Osteoblast (primary cell): Measurements from ENCODE around the gene FAM240B. TPM values are rescaled to one million over a fixed set of nuclear protein-coding genes. Genes with fewer than 3 reads are reported as not detected.

ENCODE experiments used
- DNase-seq: peaks from one replicate; pipeline ENCODE4 v3.0.0; 2011; ENCODE audit warnings: low spot score, mixed read lengths; ENCODE audit not compliant: insufficient read length; ENCODE audit errors: missing footprints
- H2AFZ ChIP-seq: 2 replicates; pipeline ENCODE4 v1.6.0; 2011; ENCODE audit warnings: mild to moderate bottlenecking, low read length
- H3K27ac ChIP-seq: 2 replicates; pipeline ENCODE4 v1.5.1; 2011; ENCODE audit warnings: mild to moderate bottlenecking, low read depth, low read length, moderate library complexity
- H3K27me3 ChIP-seq: 2 replicates; pipeline ENCODE4 v1.6.0; 2012; ENCODE audit warnings: mild to moderate bottlenecking, control low read depth, inconsistent platforms, low read length, moderate library complexity; ENCODE audit not compliant: insufficient read depth
- H3K36me3 ChIP-seq: 2 replicates; pipeline ENCODE4 v1.5.1; 2011; ENCODE audit warnings: mild to moderate bottlenecking, low read length, control low read depth, moderate library complexity; ENCODE audit not compliant: insufficient read depth
- H3K4me1 ChIP-seq: 2 replicates; pipeline ENCODE4 v1.5.1; 2011; ENCODE audit warnings: mild to moderate bottlenecking, low read length, control low read depth, moderate library complexity; ENCODE audit not compliant: insufficient read depth
- H3K4me2 ChIP-seq: 2 replicates; pipeline ENCODE4 v1.6.0; 2011; ENCODE audit warnings: mild to moderate bottlenecking, low read length; ENCODE audit not compliant: insufficient read depth
- H3K4me3 ChIP-seq: fragments of 200-600 bp; sonication (generic); 3 replicates; pipeline ENCODE4 v1.5.1; 2012; ENCODE audit warnings: mild to moderate bottlenecking, low read length, inconsistent platforms; ENCODE audit not compliant: insufficient read depth
- H3K79me2 ChIP-seq: 2 replicates; pipeline ENCODE4 v1.6.0; 2012; ENCODE audit warnings: mild to moderate bottlenecking, low read length, control low read depth, inconsistent platforms; ENCODE audit not compliant: insufficient read depth
- H3K9me3 ChIP-seq: 2 replicates; pipeline ENCODE4 v1.5.1; 2011; ENCODE audit warnings: low read depth, low read length, control low read depth
- H4K20me1 ChIP-seq: 2 replicates; pipeline ENCODE4 v1.6.0; 2012; ENCODE audit warnings: mild to moderate bottlenecking, low read length, control low read depth; ENCODE audit not compliant: insufficient read depth
- small RNA-seq: library from RNA; depleted of rRNA; stranded (forward); fragments of <200 nt; gene quantifications from one replicate; pipeline ENCODE3, GENCODE V24; 2012
- total RNA-seq: library from RNA; depleted of rRNA; stranded (reverse); fragments of >200 nt; gene quantifications from 2 replicates; pipeline ENCODE4 v1.2.3, GENCODE V29; 2012
- TF ChIP-seq, protein P1 (sequence below): IDR thresholded peaks from 2 replicates; pipeline ENCODE4 v1.5.1; 2011; ENCODE audit warnings: mild to moderate bottlenecking, low read depth, low read length, moderate library complexity; ENCODE audit errors: extremely low read depth

The FAM240B gene
- total RNA-seq, 1 donor: not detected

GRCh38 chr9:38644601-38645000, 75.3 kb downstream of the FAM240B start:
- Histone ChIP-seq H3K27ac (no peak overlapping the region), H4K20me1 (no peaks in the 10 kb centered on the region), H3K27me3 (no peaks in the 10 kb centered on the region), H3K4me1 (no peaks in the 10 kb centered on the region), H3K36me3 (no peaks in the 10 kb centered on the region), H2AFZ (no peak overlapping the region), H3K4me3 (no peak overlapping the region), H3K79me2 (no peaks in the 10 kb centered on the region), H3K9me3 (no peaks in the 10 kb centered on the region), H3K4me2 (no peak overlapping the region)
- TF ChIP-seq, protein P1, sequence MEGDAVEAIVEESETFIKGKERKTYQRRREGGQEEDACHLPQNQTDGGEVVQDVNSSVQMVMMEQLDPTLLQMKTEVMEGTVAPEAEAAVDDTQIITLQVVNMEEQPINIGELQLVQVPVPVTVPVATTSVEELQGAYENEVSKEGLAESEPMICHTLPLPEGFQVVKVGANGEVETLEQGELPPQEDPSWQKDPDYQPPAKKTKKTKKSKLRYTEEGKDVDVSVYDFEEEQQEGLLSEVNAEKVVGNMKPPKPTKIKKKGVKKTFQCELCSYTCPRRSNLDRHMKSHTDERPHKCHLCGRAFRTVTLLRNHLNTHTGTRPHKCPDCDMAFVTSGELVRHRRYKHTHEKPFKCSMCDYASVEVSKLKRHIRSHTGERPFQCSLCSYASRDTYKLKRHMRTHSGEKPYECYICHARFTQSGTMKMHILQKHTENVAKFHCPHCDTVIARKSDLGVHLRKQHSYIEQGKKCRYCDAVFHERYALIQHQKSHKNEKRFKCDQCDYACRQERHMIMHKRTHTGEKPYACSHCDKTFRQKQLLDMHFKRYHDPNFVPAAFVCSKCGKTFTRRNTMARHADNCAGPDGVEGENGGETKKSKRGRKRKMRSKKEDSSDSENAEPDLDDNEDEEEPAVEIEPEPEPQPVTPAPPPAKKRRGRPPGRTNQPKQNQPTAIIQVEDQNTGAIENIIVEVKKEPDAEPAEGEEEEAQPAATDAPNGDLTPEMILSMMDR: no peak
- no peak for DNase-seq

Small RNA genes lying within 50 kb of the gene (small RNA-seq; reads per million reads assigned to genes)
- not detected for gene RNU6-765P

Other genes starting within 250 kb of the FAM240B start
- gene ANKRD18A, start 99.5 kb downstream of the FAM240B start, total RNA-seq: under 0.01 TPM in 1 of 2 replicates, not detected in the other